Measurements from ENCODE around the gene SERPINB3.

DNA sequence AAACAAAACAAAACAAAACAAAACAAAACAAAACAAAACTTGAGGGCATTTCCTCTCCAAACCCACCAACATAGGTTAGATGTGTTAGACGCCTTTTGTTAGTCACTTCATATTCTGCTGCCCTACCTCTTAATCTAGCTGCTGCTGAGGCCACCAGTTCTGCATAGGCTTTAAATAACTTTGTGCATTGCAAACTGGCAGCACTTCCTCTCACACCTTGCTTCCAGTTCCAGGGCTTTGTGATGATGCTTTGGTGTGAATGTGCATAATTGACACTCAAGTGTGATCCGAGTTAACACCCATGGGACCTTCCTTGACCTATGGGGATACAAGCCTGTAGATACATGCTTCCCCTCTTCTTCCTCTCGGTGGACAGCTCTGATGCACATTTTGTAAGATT lies 38.8 kb upstream of the SERPINB3 start:
- TF ChIP-seq, protein P1, sequence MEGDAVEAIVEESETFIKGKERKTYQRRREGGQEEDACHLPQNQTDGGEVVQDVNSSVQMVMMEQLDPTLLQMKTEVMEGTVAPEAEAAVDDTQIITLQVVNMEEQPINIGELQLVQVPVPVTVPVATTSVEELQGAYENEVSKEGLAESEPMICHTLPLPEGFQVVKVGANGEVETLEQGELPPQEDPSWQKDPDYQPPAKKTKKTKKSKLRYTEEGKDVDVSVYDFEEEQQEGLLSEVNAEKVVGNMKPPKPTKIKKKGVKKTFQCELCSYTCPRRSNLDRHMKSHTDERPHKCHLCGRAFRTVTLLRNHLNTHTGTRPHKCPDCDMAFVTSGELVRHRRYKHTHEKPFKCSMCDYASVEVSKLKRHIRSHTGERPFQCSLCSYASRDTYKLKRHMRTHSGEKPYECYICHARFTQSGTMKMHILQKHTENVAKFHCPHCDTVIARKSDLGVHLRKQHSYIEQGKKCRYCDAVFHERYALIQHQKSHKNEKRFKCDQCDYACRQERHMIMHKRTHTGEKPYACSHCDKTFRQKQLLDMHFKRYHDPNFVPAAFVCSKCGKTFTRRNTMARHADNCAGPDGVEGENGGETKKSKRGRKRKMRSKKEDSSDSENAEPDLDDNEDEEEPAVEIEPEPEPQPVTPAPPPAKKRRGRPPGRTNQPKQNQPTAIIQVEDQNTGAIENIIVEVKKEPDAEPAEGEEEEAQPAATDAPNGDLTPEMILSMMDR (IDR thresholded peaks at IDR 0.05), result no peak
- TF ChIP-seq POLR2A (IDR thresholded peaks at IDR 0.05), result no peak
